SK-N-SH treated with all-trans-retinoic acid at 6 μM for 48 hours (cell line): ENCODE results near the gene CLCN6.
A peak's percentile ranks its signal among the peaks of the same experiment; 100 is the strongest.

Experiments used
- ATAC-seq: fragments of 200-7000 bp; cut with Tn5 transposase; 3 replicates; pipeline ENCODE4 v1.9.1; 2020; ENCODE audit warnings: mild to moderate bottlenecking, moderate library complexity
- CSDC2 ChIP-seq: fragments of 250-450 bp; sonication (Bioruptor Pico); IDR thresholded peaks from 2 replicates; pipeline ENCODE4 v1.5.0; 2020; ENCODE audit warnings: mild to moderate bottlenecking, moderate library complexity
- CSRNP3 ChIP-seq: fragments of 250-450 bp; sonication (Bioruptor Pico); IDR thresholded peaks from 2 replicates; pipeline ENCODE4 v1.5.1; 2021; ENCODE audit warnings: mild to moderate bottlenecking, moderate library complexity
- ESRRG ChIP-seq: fragments of 250-450 bp; sonication (Bioruptor Pico); IDR thresholded peaks from 2 replicates; pipeline ENCODE4 v1.6.1; 2021; ENCODE audit warnings: mild to moderate bottlenecking
- GLIS3 ChIP-seq: fragments of 250-450 bp; sonication (Bioruptor Pico); IDR thresholded peaks from 2 replicates; pipeline ENCODE4 v1.5.0; 2020; ENCODE audit warnings: mild to moderate bottlenecking, moderate library complexity
- ISL1 ChIP-seq: fragments of 250-450 bp; sonication (Bioruptor Pico); IDR thresholded peaks from 2 replicates; pipeline ENCODE4 v2.1.2; 2022; ENCODE audit warnings: mild to moderate bottlenecking, moderate library complexity
- OSR1 ChIP-seq: fragments of 250-450 bp; sonication (Bioruptor Pico); IDR thresholded peaks from 2 replicates; pipeline ENCODE4 v1.8.0; 2022; ENCODE audit warnings: moderate library complexity, mild to moderate bottlenecking, inconsistent platforms
- PATZ1 ChIP-seq: fragments of 250-450 bp; sonication (Bioruptor Pico); IDR thresholded peaks from 2 replicates; pipeline ENCODE4 v1.8.0; 2020; ENCODE audit warnings: mild to moderate bottlenecking, moderate library complexity, borderline replicate concordance
- POU6F1 ChIP-seq: fragments of 250-450 bp; sonication (Bioruptor Pico); IDR thresholded peaks from 2 replicates; pipeline ENCODE4 v1.8.0; 2021; ENCODE audit warnings: low read depth, mild to moderate bottlenecking, moderate library complexity, borderline replicate concordance
- PPARA ChIP-seq: fragments of 250-450 bp; sonication (Bioruptor Pico); IDR thresholded peaks from 2 replicates; pipeline ENCODE4 v1.5.0; 2020; ENCODE audit warnings: mild to moderate bottlenecking, borderline replicate concordance
- SNAI2 ChIP-seq: fragments of 250-450 bp; sonication (Bioruptor Pico); IDR thresholded peaks from 2 replicates; pipeline ENCODE4 v1.5.0; 2020; ENCODE audit warnings: mild to moderate bottlenecking, moderate library complexity
- TCF4 ChIP-seq: fragments of 250-450 bp; sonication (Bioruptor Pico); IDR thresholded peaks from 2 replicates; pipeline ENCODE4 v1.8.0; 2021; ENCODE audit warnings: mild to moderate bottlenecking, moderate library complexity, borderline replicate concordance
- TOX ChIP-seq: fragments of 250-450 bp; sonication (Bioruptor Pico); IDR thresholded peaks from 2 replicates; pipeline ENCODE4 v1.8.0; 2021; ENCODE audit warnings: mild to moderate bottlenecking, moderate library complexity, borderline replicate concordance
- TSHZ2 ChIP-seq: fragments of 250-450 bp; sonication (Bioruptor Pico); IDR thresholded peaks from 2 replicates; pipeline ENCODE4 v1.5.0; 2020; ENCODE audit warnings: mild to moderate bottlenecking, moderate library complexity
- ZC3H10 ChIP-seq: fragments of 250-450 bp; sonication (Bioruptor Pico); IDR thresholded peaks from 2 replicates; pipeline ENCODE4 v1.5.1; 2021; ENCODE audit warnings: mild to moderate bottlenecking, moderate library complexity
- ZFP3 ChIP-seq: fragments of 250-450 bp; sonication (Bioruptor Pico); IDR thresholded peaks from 2 replicates; pipeline ENCODE4 v1.5.0; 2020; ENCODE audit warnings: mild to moderate bottlenecking, moderate library complexity
- ZFP30 ChIP-seq: fragments of 450-650 bp; formaldehyde crosslinking; IDR thresholded peaks from 2 replicates; pipeline ENCODE4 v1.5.0; 2022; ENCODE audit warnings: mild to moderate bottlenecking, moderate library complexity
- ZNF70 ChIP-seq: fragments of 450-650 bp; formaldehyde crosslinking; IDR thresholded peaks from 2 replicates; pipeline ENCODE4 v1.5.0; 2020; ENCODE audit warnings: mild to moderate bottlenecking, moderate library complexity

CLCN6 gene

GRCh38 chr1:11880181-11880575 lies 74.2 kb downstream of the CLCN6 start:
- ATAC-seq: no peak
- TF ChIP-seq PATZ1: no peak
- TF ChIP-seq GLIS3: no peak
- TF ChIP-seq ZFP30: no peak

- peak; percentile 88 for TF ChIP-seq TCF4
- 0 out of 2 replicates have a peak, but pooled peaks have one; percentile 2 for TF ChIP-seq ZNF70 (CRISPR knock-in tag)
- peak; percentile 89; the same call in 1 of the 2 replicates for TF ChIP-seq TSHZ2 (CRISPR knock-in tag)
- TF ChIP-seq ZFP30: no peak
- ATAC-seq: peak; percentile 32; the same call in 1 of the 3 replicates
These were observed 75.1 kb downstream of the CLCN6 start for GRCh38 chr1:11880911-11881748.

- TF ChIP-seq SNAI2 (CRISPR knock-in tag) (no peak), ISL1 (no peak), ZFP30 (no peak), TSHZ2 (CRISPR knock-in tag) (no peak), ESRRG (CRISPR knock-in tag) (no peak), ZFP3 (CRISPR knock-in tag) (no peak), CSDC2 (no peak), ZC3H10 (CRISPR knock-in tag) (no peak), TOX (CRISPR knock-in tag) (no peak), OSR1 (CRISPR knock-in tag) (no peak), GLIS3 (no peak), PATZ1 (no peak), PPARA (CRISPR knock-in tag) (no peak), CSRNP3 (CRISPR knock-in tag) (no peak), ZNF70 (CRISPR knock-in tag) (no peak), POU6F1 (CRISPR knock-in tag) (no peak)
- no peak for ATAC-seq
These were observed 75.9 kb downstream of the CLCN6 start for GRCh38 chr1:11881749-11882441.
